ENCODE data around the gene DNM1. TPM values are rescaled to one million over a fixed set of nuclear protein-coding genes. Genes with fewer than 3 reads are reported as not detected.

Gene DNM1
- total and polyA plus RNA-seq, 2 of the 8 experiments (the other 6 are each of a cell fraction or from before 2014, with no cell fraction given): 34.3 to 62.7 TPM

DNA sequence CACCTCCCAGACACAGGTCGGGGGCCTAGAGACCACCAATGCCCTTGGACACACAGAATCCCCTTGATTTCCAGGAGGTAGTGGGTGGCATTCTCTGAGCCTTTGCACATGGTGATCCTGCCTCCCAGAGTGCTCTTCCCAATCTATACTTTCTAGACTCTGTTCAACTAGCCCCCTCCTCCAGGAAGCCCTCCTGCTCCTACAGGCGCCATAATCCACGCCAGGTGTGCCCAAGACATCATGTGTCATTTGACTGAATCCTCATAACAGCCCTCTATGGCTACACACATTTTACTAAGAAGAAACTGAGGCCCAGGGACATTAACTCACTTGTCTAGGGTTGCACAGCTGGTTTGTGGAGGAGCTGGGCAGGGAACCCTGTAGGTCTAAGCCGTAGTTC is 36.0 kb upstream of the DNM1 start:
- CTCF ChIA-PET (ENCODE audit: partially characterized antibody): interaction anchor here (1.5 kb wide), 1 partner anchor 12 kb away, joined by 4 read pairs; no protein-coding TSS in a partner anchor
- TF ChIP-seq POLR2AphosphoS5 (IDR thresholded peaks at IDR 0.05; ENCODE audit: low read depth, low read length): no peak
- TF ChIP-seq BACH1 (IDR thresholded peaks at IDR 0.05; ENCODE audit: low read length): no peak
- no peak for TF ChIP-seq CHD2 (IDR thresholded peaks at IDR 0.05; ENCODE audit: low read length)
- no peak overlapping the region for H2BK20ac ChIP-seq (ENCODE audit: low read length)
- peaks cover 3 to 60% (median 24%) of the 10 kb centered on the region in 4 experiments for H3K36me3 ChIP-seq (ENCODE audit: control insufficient read depth in 2 of 4, insufficient read depth in 4 of 4, low read length in 3 of 4)
- H2BK12ac ChIP-seq (ENCODE audit: low read depth, low read length): no peak overlapping the region
- no peaks in the 10 kb centered on the region for H3K4me1 ChIP-seq (replicated peaks in 1 of 4; ENCODE audit: control insufficient read depth in 3 of 4, insufficient read depth in 4 of 4, low read length in 3 of 4)
- FAIRE-seq (no peak), DNase-seq (ENCODE audit: low read depth in 1 of 2, low spot score in 2 of 2) (no peak)
- 87% methylated on average over 4 of the region's 4 CpGs; no CpG with 5 or more reads in 1 of the 2 experiments for WGBS, 2 experiments (ENCODE audit: extremely low coverage in 1 of 2, insufficient coverage in 1 of 2, insufficient read length in 1 of 2, insufficient replicate concordance in 2 of 2, low coverage in 1 of 2, low lambda C conversion rate in 2 of 2, missing lambda C conversion rate in 1 of 2)
- H3K4me3 ChIP-seq (ENCODE audit: extremely low read depth in 1 of 4, insufficient read depth in 2 of 4, low read depth in 3 of 4, low read length in 4 of 4): no peak overlapping the region
- no peak overlapping the region for H4K91ac ChIP-seq (replicated peaks; ENCODE audit: insufficient read length, low read length)
- H3K9me3 ChIP-seq (ENCODE audit: insufficient read depth in 2 of 2, low read depth in 1 of 2, low read length in 1 of 2): no peaks in the 10 kb centered on the region
- H3K56ac ChIP-seq (replicated peaks; ENCODE audit: insufficient read length, low read depth, low read length): no peak overlapping the region
- H2BK15ac ChIP-seq (ENCODE audit: low read length): no peak overlapping the region
- no peak overlapping the region for H3K18ac ChIP-seq (ENCODE audit: extremely low read depth, low read length)
- H2AFZ ChIP-seq (ENCODE audit: low read length): no peak overlapping the region
- no peak overlapping the region for H3K14ac ChIP-seq (ENCODE audit: insufficient read length)
- H3K27ac ChIP-seq (ENCODE audit: low read depth, low read length): no peak overlapping the region
- H4K8ac ChIP-seq (ENCODE audit: extremely low read depth, insufficient read depth, low read length): no peak overlapping the region
- no peak overlapping the region for H2AK5ac ChIP-seq (ENCODE audit: low read depth, low read length)
- H2BK5ac ChIP-seq (ENCODE audit: low read depth, low read length): no peak overlapping the region
- H3K9ac ChIP-seq (replicated peaks in 1 of 4; ENCODE audit: extremely low read depth in 1 of 4, low read depth in 3 of 4, low read length in 3 of 4): no peak overlapping the region
- no peak overlapping the region for H3K23ac ChIP-seq (ENCODE audit: insufficient read length)
- no peak overlapping the region for H2BK120ac ChIP-seq (replicated peaks; ENCODE audit: low read depth, low read length)
- H3K23me2 ChIP-seq (ENCODE audit: low read depth, low read length): no peaks in the 10 kb centered on the region
- peaks cover 3 to 4% of the 10 kb centered on the region in 2 experiments for H4K20me1 ChIP-seq (replicated peaks in 1 of 2; ENCODE audit: control insufficient read depth in 1 of 2, insufficient read depth in 2 of 2, low read length in 2 of 2)
- H3K79me1 ChIP-seq (ENCODE audit: low read depth, low read length): 0 out of 2 replicates have a peak, but pooled peaks cover 6% of the 10 kb centered on the region
- H4K5ac ChIP-seq (ENCODE audit: insufficient read length, low read depth, low read length): no peak overlapping the region
- H3K4ac ChIP-seq (replicated peaks; ENCODE audit: insufficient read length, low read depth, low read length): no peak overlapping the region
- no peaks in the 10 kb centered on the region for H3K79me2 ChIP-seq (ENCODE audit: control insufficient read depth in 1 of 2, insufficient read depth in 2 of 2, low read length in 2 of 2)
- no peaks in the 10 kb centered on the region for H3K27me3 ChIP-seq (replicated peaks in 1 of 4; ENCODE audit: control insufficient read depth in 3 of 4, extremely low read depth in 1 of 4, insufficient read depth in 3 of 4, low read length in 3 of 4)
- POLR2A ChIA-PET (ENCODE audit: partially characterized antibody): interaction anchor here (1.4 to 1.7 kb wide), 3 partner anchors 8 to 55 kb away, joined by 3 to 6 read pairs (median 5); no protein-coding TSS in a partner anchor
- H3K4me2 ChIP-seq (ENCODE audit: insufficient read depth in 1 of 2, low read depth in 2 of 2, low read length in 2 of 2): no peak overlapping the region
